Coronary artery (tissue), 2 donors: Measurements from ENCODE around the gene B3GALT5.

Source experiments
- DNase-seq: peaks from one replicate; pipeline ENCODE4 v3.0.0-alpha.2; 2017; ENCODE audit warnings: low spot score
- H3K27ac ChIP-seq, 2 donors: fragments of 200-600 bp; sonication (generic); one replicate each; pipeline ENCODE4 v1.5.1; 2016 to 2019
- H3K4me3 ChIP-seq: fragments of 200-600 bp; sonication (generic); 2 replicates; pipeline ENCODE4 v1.5.1; 2016; ENCODE audit warnings: mild to moderate bottlenecking, moderate library complexity
- CTCF ChIP-seq: fragments of 200-600 bp; sonication (generic); IDR thresholded peaks from one replicate; pipeline ENCODE4 v1.5.1; 2019; ENCODE audit warnings: antibody characterized with exemption

B3GALT5 gene

GRCh38 chr21:39690454-39690853 lies 77.7 kb downstream of the B3GALT5 start:
- H3K27ac ChIP-seq, result no peak overlapping the region
- no peak for DNase-seq
- TF ChIP-seq CTCF, result no peak
- H3K4me3 ChIP-seq, result no peak overlapping the region

- DNase-seq, result no peak
- H3K27ac ChIP-seq, result no peak overlapping the region
- no peak for TF ChIP-seq CTCF
- no peak overlapping the region for H3K4me3 ChIP-seq
Observed at GRCh38 chr21:39694750-39695149, 82.0 kb downstream of the B3GALT5 start.

- no peak for DNase-seq
- Histone ChIP-seq H3K27ac (no peak overlapping the region), H3K4me3 (no peak overlapping the region)
- no peak for TF ChIP-seq CTCF
Observed at GRCh38 chr21:39696196-39696595, 83.5 kb downstream of the B3GALT5 start.

GRCh38 chr21:39696618-39697017 lies 83.9 kb downstream of the B3GALT5 start:
- DNase-seq, result no peak
- TF ChIP-seq CTCF, result no peak
- Histone ChIP-seq H3K27ac (no peak overlapping the region), H3K4me3 (no peak overlapping the region)

GRCh38 chr21:39700318-39700717 lies 87.6 kb downstream of the B3GALT5 start:
- no peak for TF ChIP-seq CTCF
- no peak for DNase-seq
- Histone ChIP-seq H3K27ac (no peak overlapping the region), H3K4me3 (no peak overlapping the region)

- Histone ChIP-seq H3K27ac (no peak overlapping the region), H3K4me3 (no peak overlapping the region)
- TF ChIP-seq CTCF, result no peak
- DNase-seq, result no peak
Observed at GRCh38 chr21:39703578-39703977, 90.8 kb downstream of the B3GALT5 start.

GRCh38 chr21:39705849-39706248 lies 93.1 kb downstream of the B3GALT5 start:
- DNase-seq, result no peak

More at GRCh38 chr21:39705849-39706248, 93.1 kb downstream of the B3GALT5 start:
- Histone ChIP-seq H3K4me3 (no peak overlapping the region), H3K27ac (no peak overlapping the region)
- TF ChIP-seq CTCF, result no peak
